GM12878 (cell line): ENCODE measurements around the gene SLC23A2. TPM values are rescaled to one million over a fixed set of nuclear protein-coding genes. Genes with fewer than 3 reads are reported as not detected.
A peak's percentile ranks its signal among the peaks of the same experiment; 100 is the strongest.

Experiments used
- CBX5 ChIP-seq: sonication (generic); IDR thresholded peaks from 2 replicates; pipeline ENCODE4 v1.6.1; 2016; ENCODE audit warnings: low read depth, moderate library complexity, mild to moderate bottlenecking, inconsistent platforms
- CREM ChIP-seq: IDR thresholded peaks from 2 replicates; pipeline ENCODE4 v1.6.1; 2014; ENCODE audit warnings: antibody characterized with exemption, low read depth
- GABPA ChIP-seq: IDR thresholded peaks from 2 replicates; pipeline ENCODE4 v1.6.1; 2014; ENCODE audit warnings: antibody characterized with exemption, low read depth, mild to moderate bottlenecking, inconsistent platforms
- IKZF1 ChIP-seq: fragments of 450-650 bp; conservative IDR thresholded peaks from 2 replicates; pipeline ENCODE4 v1.6.1; 2017; ENCODE audit warnings: antibody characterized with exemption, mild to moderate bottlenecking
- MTA2 ChIP-seq: fragments of 450-650 bp; IDR thresholded peaks from 2 replicates; pipeline ENCODE4 v1.6.1; 2016; ENCODE audit warnings: low read depth, mild to moderate bottlenecking, moderate library complexity
- MYB ChIP-seq: fragments of 150-350 bp; IDR thresholded peaks from 2 replicates; pipeline ENCODE4 v1.6.1; 2014; ENCODE audit warnings: mild to moderate bottlenecking, low read depth, low read length, borderline replicate concordance
- NR2F1 ChIP-seq: fragments of 450-650 bp; conservative IDR thresholded peaks from 2 replicates; pipeline ENCODE4 v1.6.1; 2017; ENCODE audit warnings: mild to moderate bottlenecking
- PAX8 ChIP-seq: fragments of 450-650 bp; IDR thresholded peaks from 2 replicates; pipeline ENCODE4 v1.6.1; 2017; ENCODE audit warnings: mild to moderate bottlenecking, moderate library complexity
- POLR2A ChIP-seq: IDR thresholded peaks from 2 replicates; pipeline ENCODE4 v1.6.1; 2011; ENCODE audit warnings: low read depth, mild to moderate bottlenecking, low read length
- SMAD5 ChIP-seq: IDR thresholded peaks from 2 replicates; pipeline ENCODE4 v1.6.1; 2016; ENCODE audit warnings: antibody characterized with exemption, low read depth
- SREBF1 ChIP-seq: IDR thresholded peaks from 2 replicates; pipeline ENCODE4 v1.6.1; 2012; ENCODE audit warnings: mild to moderate bottlenecking, low read length
- TCF7 ChIP-seq: IDR thresholded peaks from 2 replicates; pipeline ENCODE4 v1.6.1; 2014; ENCODE audit warnings: antibody characterized with exemption, borderline replicate concordance
- ZBED1 ChIP-seq: IDR thresholded peaks from 2 replicates; pipeline ENCODE4 v1.6.1; 2016; ENCODE audit warnings: borderline replicate concordance
- ZNF217 ChIP-seq: fragments of 450-650 bp; IDR thresholded peaks from 2 replicates; pipeline ENCODE4 v1.6.1; 2017; ENCODE audit warnings: antibody characterized with exemption, mild to moderate bottlenecking
- ZNF24 ChIP-seq: fragments of 450-650 bp; IDR thresholded peaks from 2 replicates; pipeline ENCODE4 v1.6.1; 2017; ENCODE audit warnings: antibody characterized with exemption, mild to moderate bottlenecking
- ZNF592 ChIP-seq: fragments of 450-650 bp; IDR thresholded peaks from 2 replicates; pipeline ENCODE4 v1.6.1; 2017; ENCODE audit warnings: mild to moderate bottlenecking, moderate library complexity
- polyA plus RNA-seq, 11 experiments: library from polyadenylated mRNA; depleted of rRNA in 4 of 11; unstranded in 6 of 11; stranded (reverse) in 5 of 11; fragments of >200 nt; fragmentation: Nextera tagmentation in 4 of 11; fragmentation: Illumina TruSeq in 1 of 11; extraction: Ambion mirVana in 4 of 11; extraction: Trizol in 1 of 11; gene quantifications; 1 replicate in 1 of 11; 2 replicates in 10 of 11; pipeline versions ENCODE4 v1.2.1 to v1.2.3, GENCODE V29; 2011 to 2016; ENCODE audit warnings: inconsistent platforms in 2 of 11, missing spikeins in 2 of 11, low read depth in 1 of 11
- total RNA-seq, 4 experiments: library from RNA; depleted of rRNA in 3 of 4; stranded (reverse); fragments of >200 nt in 3 of 4; fragmentation: Illumina TruSeq in 1 of 4; extraction: Trizol in 1 of 4; gene quantifications; 2 replicates each; pipeline versions ENCODE4 v1.2.1 to v1.2.3, GENCODE V29; 2013 to 2021
- TF ChIP-seq, protein P1 (sequence below): IDR thresholded peaks from 2 replicates; pipeline ENCODE4 v1.6.1; 2011; ENCODE audit warnings: borderline replicate concordance, low read depth, mild to moderate bottlenecking, moderate library complexity, low read length; ENCODE audit not compliant: insufficient read depth, poor library complexity, severe bottlenecking
- TF ChIP-seq, protein P2 (sequence below): IDR thresholded peaks from 2 replicates; pipeline ENCODE4 v1.6.1; 2012; ENCODE audit warnings: low read length, inconsistent platforms
- TF ChIP-seq, protein P3 (sequence below): fragments of 150-350 bp; IDR thresholded peaks from 2 replicates; pipeline ENCODE4 v1.6.1; 2016; ENCODE audit warnings: low read depth, low read length
- TF ChIP-seq, protein P4 (sequence below): IDR thresholded peaks from 2 replicates; pipeline ENCODE4 v1.6.1; 2011; ENCODE audit warnings: low read depth, low read length, improper control_type of control experiment, borderline replicate concordance

Gene SLC23A2
- total and polyA plus RNA-seq, 10 of the 15 experiments (the other 5 are each of a cell fraction or from before 2014, with no cell fraction given), result 4.4 to 56.1 (median 35.5) TPM

- TF ChIP-seq ZNF217, result peak; percentile 53
- TF ChIP-seq PAX8, result 0 out of 2 replicates have a peak, but pooled peaks have one; percentile 46
- peak; percentile 6; the same call in 1 of the 2 replicates for TF ChIP-seq ZNF24
- TF ChIP-seq MYB, result no peak
- peak; percentile 97 for TF ChIP-seq NR2F1
- TF ChIP-seq, protein P1, sequence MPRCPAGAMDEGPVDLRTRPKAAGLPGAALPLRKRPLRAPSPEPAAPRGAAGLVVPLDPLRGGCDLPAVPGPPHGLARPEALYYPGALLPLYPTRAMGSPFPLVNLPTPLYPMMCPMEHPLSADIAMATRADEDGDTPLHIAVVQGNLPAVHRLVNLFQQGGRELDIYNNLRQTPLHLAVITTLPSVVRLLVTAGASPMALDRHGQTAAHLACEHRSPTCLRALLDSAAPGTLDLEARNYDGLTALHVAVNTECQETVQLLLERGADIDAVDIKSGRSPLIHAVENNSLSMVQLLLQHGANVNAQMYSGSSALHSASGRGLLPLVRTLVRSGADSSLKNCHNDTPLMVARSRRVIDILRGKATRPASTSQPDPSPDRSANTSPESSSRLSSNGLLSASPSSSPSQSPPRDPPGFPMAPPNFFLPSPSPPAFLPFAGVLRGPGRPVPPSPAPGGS, result peak; percentile 90
- peak; percentile 96 for TF ChIP-seq TCF7
- peak; percentile 79 for TF ChIP-seq CREM
- peak; percentile 77; the same call in 1 of the 2 replicates for TF ChIP-seq CBX5
- no peak for TF ChIP-seq SREBF1
- peak; percentile 96 for TF ChIP-seq IKZF1
- TF ChIP-seq, protein P2, sequence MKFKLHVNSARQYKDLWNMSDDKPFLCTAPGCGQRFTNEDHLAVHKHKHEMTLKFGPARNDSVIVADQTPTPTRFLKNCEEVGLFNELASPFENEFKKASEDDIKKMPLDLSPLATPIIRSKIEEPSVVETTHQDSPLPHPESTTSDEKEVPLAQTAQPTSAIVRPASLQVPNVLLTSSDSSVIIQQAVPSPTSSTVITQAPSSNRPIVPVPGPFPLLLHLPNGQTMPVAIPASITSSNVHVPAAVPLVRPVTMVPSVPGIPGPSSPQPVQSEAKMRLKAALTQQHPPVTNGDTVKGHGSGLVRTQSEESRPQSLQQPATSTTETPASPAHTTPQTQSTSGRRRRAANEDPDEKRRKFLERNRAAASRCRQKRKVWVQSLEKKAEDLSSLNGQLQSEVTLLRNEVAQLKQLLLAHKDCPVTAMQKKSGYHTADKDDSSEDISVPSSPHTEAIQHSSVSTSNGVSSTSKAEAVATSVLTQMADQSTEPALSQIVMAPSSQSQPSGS, result peak; percentile 79
- TF ChIP-seq, protein P3, sequence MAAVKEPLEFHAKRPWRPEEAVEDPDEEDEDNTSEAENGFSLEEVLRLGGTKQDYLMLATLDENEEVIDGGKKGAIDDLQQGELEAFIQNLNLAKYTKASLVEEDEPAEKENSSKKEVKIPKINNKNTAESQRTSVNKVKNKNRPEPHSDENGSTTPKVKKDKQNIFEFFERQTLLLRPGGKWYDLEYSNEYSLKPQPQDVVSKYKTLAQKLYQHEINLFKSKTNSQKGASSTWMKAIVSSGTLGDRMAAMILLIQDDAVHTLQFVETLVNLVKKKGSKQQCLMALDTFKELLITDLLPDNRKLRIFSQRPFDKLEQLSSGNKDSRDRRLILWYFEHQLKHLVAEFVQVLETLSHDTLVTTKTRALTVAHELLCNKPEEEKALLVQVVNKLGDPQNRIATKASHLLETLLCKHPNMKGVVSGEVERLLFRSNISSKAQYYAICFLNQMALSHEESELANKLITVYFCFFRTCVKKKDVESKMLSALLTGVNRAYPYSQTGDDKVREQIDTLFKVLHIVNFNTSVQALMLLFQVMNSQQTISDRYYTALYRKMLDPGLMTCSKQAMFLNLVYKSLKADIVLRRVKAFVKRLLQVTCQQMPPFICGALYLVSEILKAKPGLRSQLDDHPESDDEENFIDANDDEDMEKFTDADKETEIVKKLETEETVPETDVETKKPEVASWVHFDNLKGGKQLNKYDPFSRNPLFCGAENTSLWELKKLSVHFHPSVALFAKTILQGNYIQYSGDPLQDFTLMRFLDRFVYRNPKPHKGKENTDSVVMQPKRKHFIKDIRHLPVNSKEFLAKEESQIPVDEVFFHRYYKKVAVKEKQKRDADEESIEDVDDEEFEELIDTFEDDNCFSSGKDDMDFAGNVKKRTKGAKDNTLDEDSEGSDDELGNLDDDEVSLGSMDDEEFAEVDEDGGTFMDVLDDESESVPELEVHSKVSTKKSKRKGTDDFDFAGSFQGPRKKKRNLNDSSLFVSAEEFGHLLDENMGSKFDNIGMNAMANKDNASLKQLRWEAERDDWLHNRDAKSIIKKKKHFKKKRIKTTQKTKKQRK, result no peak
- TF ChIP-seq GABPA, result no peak
- TF ChIP-seq MTA2, result peak; percentile 93
- peak; percentile 45; the same call in 1 of the 2 replicates for TF ChIP-seq POLR2A
- TF ChIP-seq ZBED1, result no peak; the same call in 1 of the 2 replicates
- no peak for TF ChIP-seq SMAD5
- TF ChIP-seq, protein P4, sequence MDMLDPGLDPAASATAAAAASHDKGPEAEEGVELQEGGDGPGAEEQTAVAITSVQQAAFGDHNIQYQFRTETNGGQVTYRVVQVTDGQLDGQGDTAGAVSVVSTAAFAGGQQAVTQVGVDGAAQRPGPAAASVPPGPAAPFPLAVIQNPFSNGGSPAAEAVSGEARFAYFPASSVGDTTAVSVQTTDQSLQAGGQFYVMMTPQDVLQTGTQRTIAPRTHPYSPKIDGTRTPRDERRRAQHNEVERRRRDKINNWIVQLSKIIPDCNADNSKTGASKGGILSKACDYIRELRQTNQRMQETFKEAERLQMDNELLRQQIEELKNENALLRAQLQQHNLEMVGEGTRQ, result peak; percentile 56
- 0 out of 2 replicates have a peak, but pooled peaks have one; percentile 9 for TF ChIP-seq ZNF592
Observed at GRCh38 chr20:4973330-4974097, 27.8 kb downstream of the SLC23A2 start (continued).
